ENCODE results near the gene SERPINA7.

SERPINA7 gene, protein sequence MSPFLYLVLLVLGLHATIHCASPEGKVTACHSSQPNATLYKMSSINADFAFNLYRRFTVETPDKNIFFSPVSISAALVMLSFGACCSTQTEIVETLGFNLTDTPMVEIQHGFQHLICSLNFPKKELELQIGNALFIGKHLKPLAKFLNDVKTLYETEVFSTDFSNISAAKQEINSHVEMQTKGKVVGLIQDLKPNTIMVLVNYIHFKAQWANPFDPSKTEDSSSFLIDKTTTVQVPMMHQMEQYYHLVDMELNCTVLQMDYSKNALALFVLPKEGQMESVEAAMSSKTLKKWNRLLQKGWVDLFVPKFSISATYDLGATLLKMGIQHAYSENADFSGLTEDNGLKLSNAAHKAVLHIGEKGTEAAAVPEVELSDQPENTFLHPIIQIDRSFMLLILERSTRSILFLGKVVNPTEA
- long read RNA-seq: 0 reads

DNA sequence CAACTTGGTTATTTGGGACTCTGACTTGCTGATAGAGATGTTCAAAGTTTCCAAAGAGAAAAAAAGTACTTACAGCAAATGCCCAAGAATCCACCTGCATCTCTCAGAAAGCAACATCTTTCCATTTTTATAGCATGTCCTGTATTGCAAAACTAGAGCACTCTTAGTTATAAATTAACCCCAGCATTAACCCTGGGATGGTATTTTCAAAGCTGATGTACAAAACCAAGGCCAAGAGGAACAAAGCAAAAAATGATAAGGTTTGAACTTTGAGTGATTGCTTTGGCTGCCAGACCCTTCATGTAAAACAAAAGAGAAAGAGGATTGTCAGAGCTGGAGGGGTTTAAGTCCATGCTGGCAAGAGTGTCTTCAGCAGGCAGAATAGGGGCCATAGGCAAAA lies at the start of gene SERPINA7:
Gene SERPINA7, minus strand, starts transcription at position 103 of the 400 bp plus-strand sequence. CDS start 1,669 bp downstream, outside the sequence.
- Histone ChIP-seq H3K4me3 (replicated peaks; ENCODE audit: insufficient read depth, low read length) (no peak within 1 kb of the TSS), H3K27ac (replicated peaks) (no peak within 1 kb of the TSS), H3K27me3 (ENCODE audit: insufficient read depth, poor library complexity, severe bottlenecking) (no peaks in the 10 kb centered on the region)
- TF ChIP-seq SPI1 (IDR thresholded peaks at IDR 0.05; ENCODE audit: borderline replicate concordance, low read depth): no peak
- TF ChIP-seq, protein P1, sequence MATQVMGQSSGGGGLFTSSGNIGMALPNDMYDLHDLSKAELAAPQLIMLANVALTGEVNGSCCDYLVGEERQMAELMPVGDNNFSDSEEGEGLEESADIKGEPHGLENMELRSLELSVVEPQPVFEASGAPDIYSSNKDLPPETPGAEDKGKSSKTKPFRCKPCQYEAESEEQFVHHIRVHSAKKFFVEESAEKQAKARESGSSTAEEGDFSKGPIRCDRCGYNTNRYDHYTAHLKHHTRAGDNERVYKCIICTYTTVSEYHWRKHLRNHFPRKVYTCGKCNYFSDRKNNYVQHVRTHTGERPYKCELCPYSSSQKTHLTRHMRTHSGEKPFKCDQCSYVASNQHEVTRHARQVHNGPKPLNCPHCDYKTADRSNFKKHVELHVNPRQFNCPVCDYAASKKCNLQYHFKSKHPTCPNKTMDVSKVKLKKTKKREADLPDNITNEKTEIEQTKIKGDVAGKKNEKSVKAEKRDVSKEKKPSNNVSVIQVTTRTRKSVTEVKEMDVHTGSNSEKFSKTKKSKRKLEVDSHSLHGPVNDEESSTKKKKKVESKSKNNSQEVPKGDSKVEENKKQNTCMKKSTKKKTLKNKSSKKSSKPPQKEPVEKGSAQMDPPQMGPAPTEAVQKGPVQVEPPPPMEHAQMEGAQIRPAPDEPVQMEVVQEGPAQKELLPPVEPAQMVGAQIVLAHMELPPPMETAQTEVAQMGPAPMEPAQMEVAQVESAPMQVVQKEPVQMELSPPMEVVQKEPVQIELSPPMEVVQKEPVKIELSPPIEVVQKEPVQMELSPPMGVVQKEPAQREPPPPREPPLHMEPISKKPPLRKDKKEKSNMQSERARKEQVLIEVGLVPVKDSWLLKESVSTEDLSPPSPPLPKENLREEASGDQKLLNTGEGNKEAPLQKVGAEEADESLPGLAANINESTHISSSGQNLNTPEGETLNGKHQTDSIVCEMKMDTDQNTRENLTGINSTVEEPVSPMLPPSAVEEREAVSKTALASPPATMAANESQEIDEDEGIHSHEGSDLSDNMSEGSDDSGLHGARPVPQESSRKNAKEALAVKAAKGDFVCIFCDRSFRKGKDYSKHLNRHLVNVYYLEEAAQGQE (IDR thresholded peaks at IDR 0.05; ENCODE audit: insufficient replicate concordance, low read depth): no peak
- TF ChIP-seq, protein P2, sequence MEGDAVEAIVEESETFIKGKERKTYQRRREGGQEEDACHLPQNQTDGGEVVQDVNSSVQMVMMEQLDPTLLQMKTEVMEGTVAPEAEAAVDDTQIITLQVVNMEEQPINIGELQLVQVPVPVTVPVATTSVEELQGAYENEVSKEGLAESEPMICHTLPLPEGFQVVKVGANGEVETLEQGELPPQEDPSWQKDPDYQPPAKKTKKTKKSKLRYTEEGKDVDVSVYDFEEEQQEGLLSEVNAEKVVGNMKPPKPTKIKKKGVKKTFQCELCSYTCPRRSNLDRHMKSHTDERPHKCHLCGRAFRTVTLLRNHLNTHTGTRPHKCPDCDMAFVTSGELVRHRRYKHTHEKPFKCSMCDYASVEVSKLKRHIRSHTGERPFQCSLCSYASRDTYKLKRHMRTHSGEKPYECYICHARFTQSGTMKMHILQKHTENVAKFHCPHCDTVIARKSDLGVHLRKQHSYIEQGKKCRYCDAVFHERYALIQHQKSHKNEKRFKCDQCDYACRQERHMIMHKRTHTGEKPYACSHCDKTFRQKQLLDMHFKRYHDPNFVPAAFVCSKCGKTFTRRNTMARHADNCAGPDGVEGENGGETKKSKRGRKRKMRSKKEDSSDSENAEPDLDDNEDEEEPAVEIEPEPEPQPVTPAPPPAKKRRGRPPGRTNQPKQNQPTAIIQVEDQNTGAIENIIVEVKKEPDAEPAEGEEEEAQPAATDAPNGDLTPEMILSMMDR (IDR thresholded peaks at IDR 0.05; ENCODE audit: insufficient read depth, low read length): no peak
- DNase-seq (ENCODE audit: low read depth in 1 of 2, low spot score in 1 of 2): no peak

DNA sequence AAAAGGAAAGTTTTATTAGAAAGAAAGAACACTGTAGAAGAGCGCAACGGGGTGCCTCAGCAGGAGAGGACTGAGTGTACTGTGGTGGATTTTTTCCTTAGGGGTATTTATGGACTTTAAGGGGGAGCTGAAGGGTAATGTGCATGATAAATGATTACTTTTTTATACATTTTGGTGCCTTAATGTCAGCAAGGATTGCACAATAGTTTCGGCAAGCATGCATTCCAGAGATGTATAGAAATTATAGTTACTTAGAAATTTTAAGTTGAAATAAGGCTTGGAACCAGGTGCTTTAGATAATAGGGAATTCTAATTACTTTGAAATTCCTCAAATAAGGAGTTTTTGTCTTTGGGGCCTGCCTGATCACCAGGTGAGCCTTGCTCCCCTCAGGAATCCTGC lies 30.5 kb upstream of the SERPINA7 start:
- Histone ChIP-seq H3K4me3 (replicated peaks; ENCODE audit: insufficient read depth, low read length) (no peak overlapping the region), H3K27me3 (ENCODE audit: insufficient read depth, poor library complexity, severe bottlenecking) (no peaks in the 10 kb centered on the region), H3K27ac (replicated peaks) (no peak overlapping the region)
- TF ChIP-seq, protein P2 (IDR thresholded peaks at IDR 0.05; ENCODE audit: insufficient read depth, low read length): no peak
- no peak for TF ChIP-seq POLR2AphosphoS5 (IDR thresholded peaks at IDR 0.05; ENCODE audit: low read depth)
- no peak for TF ChIP-seq GABPA (IDR thresholded peaks at IDR 0.05; ENCODE audit: low read depth)
- TF ChIP-seq, protein P1 (IDR thresholded peaks at IDR 0.05; ENCODE audit: insufficient replicate concordance, low read depth): no peak
- TF ChIP-seq SPI1 (IDR thresholded peaks at IDR 0.05; ENCODE audit: borderline replicate concordance, low read depth): no peak
- no peak for DNase-seq (ENCODE audit: low read depth in 1 of 2, low spot score in 1 of 2)

GRCh38 chrX:106050054-106050453 lies 11.5 kb upstream of the SERPINA7 start:
- DNase-seq (ENCODE audit: low read depth in 1 of 2, low spot score in 1 of 2): no peak
- TF ChIP-seq, protein P1 (IDR thresholded peaks at IDR 0.05; ENCODE audit: insufficient replicate concordance, low read depth): no peak
- TF ChIP-seq, protein P2 (IDR thresholded peaks at IDR 0.05; ENCODE audit: insufficient read depth, low read length): no peak
- TF ChIP-seq POLR2AphosphoS5 (IDR thresholded peaks at IDR 0.05; ENCODE audit: low read depth) (no peak), SPI1 (IDR thresholded peaks at IDR 0.05; ENCODE audit: borderline replicate concordance, low read depth) (no peak), GABPA (IDR thresholded peaks at IDR 0.05; ENCODE audit: low read depth) (no peak)
- no peak overlapping the region for H3K4me3 ChIP-seq (replicated peaks; ENCODE audit: insufficient read depth, low read length)
- no peak overlapping the region for H3K27ac ChIP-seq (replicated peaks)
- H3K27me3 ChIP-seq (ENCODE audit: insufficient read depth, poor library complexity, severe bottlenecking): no peaks in the 10 kb centered on the region

All from HL-60 (cell line).